SK-N-SH (cell line): ENCODE data around the gene TTC7B.
"Not testable (repeated sequence)": the region's sequence is repeated elsewhere in the genome, so short reads cannot be mapped to it uniquely, and the experiment has no call there.

Experiments
- CHD2 ChIP-seq: fragments of 150-350 bp; IDR thresholded peaks from 2 replicates; pipeline ENCODE4 v1.6.1; 2018; ENCODE audit warnings: low read length; ENCODE audit not compliant: partially characterized antibody
- CTCF ChIP-seq: fragments of 200-600 bp; sonication (generic); IDR thresholded peaks from 2 replicates; pipeline ENCODE4 v1.6.1; 2017; ENCODE audit warnings: antibody characterized with exemption, mild to moderate bottlenecking, moderate library complexity
- NFIC ChIP-seq: IDR thresholded peaks from 2 replicates; pipeline ENCODE4 v1.4.0; 2012; ENCODE audit warnings: borderline replicate concordance

DNA sequence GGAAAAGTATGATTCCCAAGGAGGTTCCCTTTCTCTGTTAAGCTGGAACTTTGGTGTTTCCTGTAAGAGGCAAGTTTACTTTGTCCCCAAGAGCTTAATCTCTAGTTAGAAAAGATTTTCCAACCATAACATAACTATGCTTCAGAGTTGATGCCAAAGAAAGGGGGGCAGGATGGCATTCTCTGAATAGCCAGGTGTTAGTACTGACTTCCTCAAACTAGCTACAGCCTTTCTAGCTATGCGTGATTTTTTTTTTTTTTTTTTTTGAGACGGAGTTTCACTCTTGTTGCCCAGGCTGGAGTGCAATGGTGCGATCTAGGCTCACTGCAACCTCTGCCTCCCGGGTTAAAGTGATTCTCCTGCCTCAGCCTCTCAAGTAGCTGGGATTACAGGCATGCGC is 39.9 kb upstream of the TTC7B start:
- not testable (repeated sequence) for TF ChIP-seq NFIC, CTCF, CHD2
